MM.1S (cell line): ENCODE data around the gene STAT6.

Experiments
- EZH2 ChIP-seq: fragments of 300-600 bp; sonication (generic); optimal IDR thresholded peaks from 2 replicates; pipeline ENCODE3; 2017; ENCODE audit warnings: low read depth, mild to moderate bottlenecking, antibody characterized with exemption, low read length, mixed read lengths
- TF ChIP-seq, protein P1 (sequence below): fragments of 300-600 bp; sonication (generic); IDR thresholded peaks from 2 replicates; pipeline ENCODE4 v1.5.1; 2016; ENCODE audit warnings: antibody characterized with exemption, low read length, mixed read lengths

GRCh38 chr12:57069523-57069922, 41.6 kb downstream of the STAT6 start:
- TF ChIP-seq, protein P1, sequence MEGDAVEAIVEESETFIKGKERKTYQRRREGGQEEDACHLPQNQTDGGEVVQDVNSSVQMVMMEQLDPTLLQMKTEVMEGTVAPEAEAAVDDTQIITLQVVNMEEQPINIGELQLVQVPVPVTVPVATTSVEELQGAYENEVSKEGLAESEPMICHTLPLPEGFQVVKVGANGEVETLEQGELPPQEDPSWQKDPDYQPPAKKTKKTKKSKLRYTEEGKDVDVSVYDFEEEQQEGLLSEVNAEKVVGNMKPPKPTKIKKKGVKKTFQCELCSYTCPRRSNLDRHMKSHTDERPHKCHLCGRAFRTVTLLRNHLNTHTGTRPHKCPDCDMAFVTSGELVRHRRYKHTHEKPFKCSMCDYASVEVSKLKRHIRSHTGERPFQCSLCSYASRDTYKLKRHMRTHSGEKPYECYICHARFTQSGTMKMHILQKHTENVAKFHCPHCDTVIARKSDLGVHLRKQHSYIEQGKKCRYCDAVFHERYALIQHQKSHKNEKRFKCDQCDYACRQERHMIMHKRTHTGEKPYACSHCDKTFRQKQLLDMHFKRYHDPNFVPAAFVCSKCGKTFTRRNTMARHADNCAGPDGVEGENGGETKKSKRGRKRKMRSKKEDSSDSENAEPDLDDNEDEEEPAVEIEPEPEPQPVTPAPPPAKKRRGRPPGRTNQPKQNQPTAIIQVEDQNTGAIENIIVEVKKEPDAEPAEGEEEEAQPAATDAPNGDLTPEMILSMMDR, result peak; percentile 75
- TF ChIP-seq EZH2, result no peak
